ENCODE measurements around the gene NAB2. TPM values are rescaled to one million over a fixed set of nuclear protein-coding genes. Genes with fewer than 3 reads are reported as not detected.

The NAB2 gene
- total and polyA plus RNA-seq, 9 of the 15 experiments (the other 6 are each of a cell fraction or from before 2014, with no cell fraction given) = 0.45 to 40.9 (median 20.4) TPM

DNA sequence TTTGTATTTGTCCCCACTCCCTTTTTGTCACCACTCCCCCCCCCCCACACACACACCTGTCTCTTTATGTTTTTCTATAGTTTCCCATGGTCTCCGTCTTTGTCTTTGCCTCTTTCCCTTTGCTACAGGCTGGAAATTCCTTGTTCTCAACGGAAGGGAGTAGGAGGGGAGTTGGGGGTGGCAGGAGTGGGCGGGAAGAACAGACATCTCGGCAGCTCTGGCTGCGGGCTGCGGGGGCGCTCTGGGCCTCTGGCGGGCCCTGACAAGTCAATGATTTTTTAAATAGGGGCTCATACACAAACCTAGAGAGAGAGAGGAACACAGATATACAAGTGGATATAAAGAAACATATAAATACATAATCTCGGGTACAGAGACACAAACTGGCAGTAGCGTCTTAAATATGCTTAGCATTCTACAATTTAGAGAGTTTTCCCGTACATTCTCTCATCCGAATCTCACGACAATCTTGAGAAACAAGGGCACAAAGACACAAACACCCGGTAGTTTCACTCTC, 2.4 kb upstream of the NAB2 start (continued):
- TF ChIP-seq, protein P1, sequence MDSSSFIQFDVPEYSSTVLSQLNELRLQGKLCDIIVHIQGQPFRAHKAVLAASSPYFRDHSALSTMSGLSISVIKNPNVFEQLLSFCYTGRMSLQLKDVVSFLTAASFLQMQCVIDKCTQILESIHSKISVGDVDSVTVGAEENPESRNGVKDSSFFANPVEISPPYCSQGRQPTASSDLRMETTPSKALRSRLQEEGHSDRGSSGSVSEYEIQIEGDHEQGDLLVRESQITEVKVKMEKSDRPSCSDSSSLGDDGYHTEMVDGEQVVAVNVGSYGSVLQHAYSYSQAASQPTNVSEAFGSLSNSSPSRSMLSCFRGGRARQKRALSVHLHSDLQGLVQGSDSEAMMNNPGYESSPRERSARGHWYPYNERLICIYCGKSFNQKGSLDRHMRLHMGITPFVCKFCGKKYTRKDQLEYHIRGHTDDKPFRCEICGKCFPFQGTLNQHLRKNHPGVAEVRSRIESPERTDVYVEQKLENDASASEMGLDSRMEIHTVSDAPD (CRISPR knock-in tag; IDR thresholded peaks at IDR 0.05) = no peak
- TF ChIP-seq, protein P2, sequence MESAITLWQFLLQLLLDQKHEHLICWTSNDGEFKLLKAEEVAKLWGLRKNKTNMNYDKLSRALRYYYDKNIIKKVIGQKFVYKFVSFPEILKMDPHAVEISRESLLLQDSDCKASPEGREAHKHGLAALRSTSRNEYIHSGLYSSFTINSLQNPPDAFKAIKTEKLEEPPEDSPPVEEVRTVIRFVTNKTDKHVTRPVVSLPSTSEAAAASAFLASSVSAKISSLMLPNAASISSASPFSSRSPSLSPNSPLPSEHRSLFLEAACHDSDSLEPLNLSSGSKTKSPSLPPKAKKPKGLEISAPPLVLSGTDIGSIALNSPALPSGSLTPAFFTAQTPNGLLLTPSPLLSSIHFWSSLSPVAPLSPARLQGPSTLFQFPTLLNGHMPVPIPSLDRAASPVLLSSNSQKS (CRISPR knock-in tag; IDR thresholded peaks at IDR 0.05) = no peak
- TF ChIP-seq BHLHE40 (IDR thresholded peaks at IDR 0.05; ENCODE audit: low read length) (no peak), TCF3 (CRISPR knock-in tag; IDR thresholded peaks at IDR 0.05) (no peak), ZNF143 (CRISPR knock-in tag; IDR thresholded peaks at IDR 0.05) (no peak), TBP (optimal IDR thresholded peaks at IDR 0.05; ENCODE audit: low read depth, low read length) (peak; percentile 16), ERF (CRISPR knock-in tag; IDR thresholded peaks at IDR 0.05) (0 out of 2 replicates have a peak, but pooled peaks have one; percentile 46), ZBTB17 (CRISPR knock-in tag; IDR thresholded peaks at IDR 0.05) (no peak), OTX1 (CRISPR knock-in tag; IDR thresholded peaks at IDR 0.05) (no peak), POLR2H (tag; IDR thresholded peaks at IDR 0.05; ENCODE audit: low read depth) (peak; percentile 29; the same call in 1 of the 2 replicates), FOXK2 (conservative IDR thresholded peaks at IDR 0.05 in 1 of 2, IDR thresholded peaks at IDR 0.05 in 1 of 2; ENCODE audit: low read depth in 2 of 2) (no peak; a peak in 1 of 4 replicates), NFIC (IDR thresholded peaks at IDR 0.05) (0 out of 2 replicates have a peak, but pooled peaks have one; percentile 2), ZKSCAN1 (IDR thresholded peaks at IDR 0.05; ENCODE audit: low read depth, low read length) (no peak), MTA3 (IDR thresholded peaks at IDR 0.05; ENCODE audit: borderline replicate concordance) (0 out of 2 replicates have a peak, but pooled peaks have one; percentile 14), EP400 (IDR thresholded peaks at IDR 0.05) (peak; percentile 48; the same call in 1 of the 2 replicates), ZNF764 (CRISPR knock-in tag; IDR thresholded peaks at IDR 0.05; ENCODE audit: low read depth) (no peak), SIN3B (IDR thresholded peaks at IDR 0.05; ENCODE audit: low read depth) (no peak)
- TF ChIP-seq, protein P3, sequence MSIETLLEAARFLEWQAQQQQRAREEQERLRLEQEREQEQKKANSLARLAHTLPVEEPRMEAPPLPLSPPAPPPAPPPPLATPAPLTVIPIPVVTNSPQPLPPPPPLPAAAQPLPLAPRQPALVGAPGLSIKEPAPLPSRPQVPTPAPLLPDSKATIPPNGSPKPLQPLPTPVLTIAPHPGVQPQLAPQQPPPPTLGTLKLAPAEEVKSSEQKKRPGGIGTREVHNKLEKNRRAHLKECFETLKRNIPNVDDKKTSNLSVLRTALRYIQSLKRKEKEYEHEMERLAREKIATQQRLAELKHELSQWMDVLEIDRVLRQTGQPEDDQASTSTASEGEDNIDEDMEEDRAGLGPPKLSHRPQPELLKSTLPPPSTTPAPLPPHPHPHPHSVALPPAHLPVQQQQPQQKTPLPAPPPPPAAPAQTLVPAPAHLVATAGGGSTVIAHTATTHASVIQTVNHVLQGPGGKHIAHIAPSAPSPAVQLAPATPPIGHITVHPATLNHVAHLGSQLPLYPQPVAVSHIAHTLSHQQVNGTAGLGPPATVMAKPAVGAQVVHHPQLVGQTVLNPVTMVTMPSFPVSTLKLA (conservative IDR thresholded peaks at IDR 0.05) = 0 out of 4 replicates have a peak, but pooled peaks of 1 of the 2 experiments have one; percentile 22
- TF ChIP-seq, protein P4, sequence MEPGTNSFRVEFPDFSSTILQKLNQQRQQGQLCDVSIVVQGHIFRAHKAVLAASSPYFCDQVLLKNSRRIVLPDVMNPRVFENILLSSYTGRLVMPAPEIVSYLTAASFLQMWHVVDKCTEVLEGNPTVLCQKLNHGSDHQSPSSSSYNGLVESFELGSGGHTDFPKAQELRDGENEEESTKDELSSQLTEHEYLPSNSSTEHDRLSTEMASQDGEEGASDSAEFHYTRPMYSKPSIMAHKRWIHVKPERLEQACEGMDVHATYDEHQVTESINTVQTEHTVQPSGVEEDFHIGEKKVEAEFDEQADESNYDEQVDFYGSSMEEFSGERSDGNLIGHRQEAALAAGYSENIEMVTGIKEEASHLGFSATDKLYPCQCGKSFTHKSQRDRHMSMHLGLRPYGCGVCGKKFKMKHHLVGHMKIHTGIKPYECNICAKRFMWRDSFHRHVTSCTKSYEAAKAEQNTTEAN (CRISPR knock-in tag; IDR thresholded peaks at IDR 0.05) = no peak
- TF ChIP-seq, protein P5, sequence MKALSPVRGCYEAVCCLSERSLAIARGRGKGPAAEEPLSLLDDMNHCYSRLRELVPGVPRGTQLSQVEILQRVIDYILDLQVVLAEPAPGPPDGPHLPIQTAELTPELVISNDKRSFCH (CRISPR knock-in tag; IDR thresholded peaks at IDR 0.05) = no peak
- TF ChIP-seq, protein P5 (tag; IDR thresholded peaks at IDR 0.05) = no peak
- TF ChIP-seq, protein P6, sequence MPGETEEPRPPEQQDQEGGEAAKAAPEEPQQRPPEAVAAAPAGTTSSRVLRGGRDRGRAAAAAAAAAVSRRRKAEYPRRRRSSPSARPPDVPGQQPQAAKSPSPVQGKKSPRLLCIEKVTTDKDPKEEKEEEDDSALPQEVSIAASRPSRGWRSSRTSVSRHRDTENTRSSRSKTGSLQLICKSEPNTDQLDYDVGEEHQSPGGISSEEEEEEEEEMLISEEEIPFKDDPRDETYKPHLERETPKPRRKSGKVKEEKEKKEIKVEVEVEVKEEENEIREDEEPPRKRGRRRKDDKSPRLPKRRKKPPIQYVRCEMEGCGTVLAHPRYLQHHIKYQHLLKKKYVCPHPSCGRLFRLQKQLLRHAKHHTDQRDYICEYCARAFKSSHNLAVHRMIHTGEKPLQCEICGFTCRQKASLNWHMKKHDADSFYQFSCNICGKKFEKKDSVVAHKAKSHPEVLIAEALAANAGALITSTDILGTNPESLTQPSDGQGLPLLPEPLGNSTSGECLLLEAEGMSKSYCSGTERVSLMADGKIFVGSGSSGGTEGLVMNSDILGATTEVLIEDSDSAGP (CRISPR knock-in tag; IDR thresholded peaks at IDR 0.05) = no peak

All from K562 (cell line).